Kidney (tissue), 14 donors: Measurements from ENCODE around the gene RBPMS2. TPM values are rescaled to one million over a fixed set of nuclear protein-coding genes. Genes with fewer than 3 reads are reported as not detected.

Experiments
- DNase-seq, 5 donors: peaks; one replicate each; pipeline ENCODE4 v3.0.0-alpha.2; 2013 to 2020
- FAIRE-seq: peaks from 2 replicates; lab custom pipeline; 2012; peaks lifted over from hg19 to GRCh38; lab: Jason Lieb, UNC
- H3K27ac ChIP-seq, 2 donors: one replicate each; pipeline ENCODE4 v1.7.0; 2013; ENCODE audit warnings: low read depth in 2 of 2, low read length in 2 of 2, inconsistent platforms in 1 of 2
- H3K27me3 ChIP-seq: one replicate; pipeline ENCODE4 v1.7.1; 2013; ENCODE audit warnings: low read length, inconsistent platforms; ENCODE audit not compliant: control insufficient read depth, insufficient read depth
- H3K36me3 ChIP-seq, 3 donors: one replicate each; pipeline versions ENCODE4 v1.7.0 to v1.7.1; 2013; ENCODE audit warnings: low read length in 3 of 3, control low read depth in 1 of 3, inconsistent platforms in 1 of 3; ENCODE audit not compliant: insufficient read depth in 3 of 3, control insufficient read depth in 2 of 3
- H3K4me1 ChIP-seq, 3 donors: one replicate each; pipeline versions ENCODE4 v1.7.0 to v1.7.1; 2013; ENCODE audit warnings: low read length in 3 of 3, inconsistent platforms in 1 of 3, low read depth in 1 of 3; ENCODE audit not compliant: control insufficient read depth in 2 of 3, insufficient read depth in 2 of 3
- H3K4me3 ChIP-seq, 3 donors: one replicate each; pipeline versions ENCODE4 v1.7.0 to v1.8.1; 2013; ENCODE audit warnings: low read length in 3 of 3, control low read depth in 1 of 3, inconsistent platforms in 1 of 3
- H3K9ac ChIP-seq, 3 donors: one replicate each; pipeline versions ENCODE4 v1.7.0 to v1.7.1; 2013; ENCODE audit warnings: low read length in 3 of 3, control low read depth in 1 of 3, inconsistent platforms in 1 of 3
- H3K9me3 ChIP-seq, 3 donors: one replicate each; pipeline versions ENCODE4 v1.7.0 to v1.7.1; 2013; ENCODE audit warnings: low read length in 3 of 3, control low read depth in 1 of 3, inconsistent platforms in 1 of 3; ENCODE audit not compliant: control insufficient read depth in 2 of 3, insufficient read depth in 1 of 3
- CTCF ChIP-seq: IDR thresholded peaks from 3 replicates; pipeline ENCODE4 v1.5.1; 2012; ENCODE audit warnings: mild to moderate bottlenecking, moderate library complexity, borderline replicate concordance; ENCODE audit not compliant: insufficient read depth; ENCODE audit errors: extremely low read depth
- intact Hi-C: fragments of 100-400 bp; cut with DNase I; formaldehyde crosslinking; loops from one replicate; pipeline ENCODE4 v1.11.1; 2022
- polyA plus RNA-seq: library from polyadenylated mRNA; stranded (reverse); fragments of 350-450 nt; fragmentation: Illumina TruSeq; extraction: RNeasy Lipid Tissue Mini Kit (QIAGEN cat#74804); gene quantifications from one replicate; pipeline ENCODE4 v1.2.3, GENCODE V29; 2014; ENCODE audit warnings: low read depth, low replicate concordance; ENCODE audit not compliant: insufficient read depth
- total RNA-seq: library from RNA; stranded (reverse); fragmentation: NEBNext Ultra II Directional; extraction: Animal tissue kit (Norgen Biotek cat#: 25700); gene quantifications from one replicate; pipeline ENCODE4 v1.2.1, GENCODE V29; 2021
- donor health status: control.
- donor health status: control.
- donor health status: control.
- donor health status: control.
- donor health status: control.
- donor health status: DM: yes; HTN: yes; CAD: no.
- donor health status: Normal renal cell carcinoma (clear cell type).

Gene RBPMS2
- total and polyA plus RNA-seq, 2 donors from 2014 or later = 8.2 to 24.2 TPM

DNA sequence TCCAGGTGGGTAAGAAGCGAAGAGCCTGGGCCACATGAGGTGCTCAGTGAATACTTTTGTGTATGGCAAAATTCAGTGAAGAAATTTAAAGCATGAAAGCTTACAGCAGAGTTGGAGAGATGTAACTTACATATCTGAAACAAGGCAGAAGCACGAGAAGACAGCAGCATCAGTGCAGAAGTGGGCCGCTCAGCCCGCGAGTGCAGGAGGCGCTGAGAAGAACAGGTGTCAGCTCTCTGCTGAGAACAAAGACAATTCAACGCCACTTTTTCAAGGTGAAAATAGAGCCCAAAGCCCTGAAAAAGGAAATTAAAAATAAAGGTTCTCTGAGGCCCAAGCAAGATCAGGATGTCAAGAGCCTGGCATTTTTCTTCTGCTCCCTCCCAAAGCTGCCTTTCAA is 58.3 kb downstream of the RBPMS2 start:
- no peak for TF ChIP-seq CTCF
- Histone ChIP-seq H3K4me3 (no peak overlapping the region), H3K36me3 (peaks cover 0 to 4% (median 0%) of the 10 kb centered on the region in 3 donors), H3K4me1 (peaks cover 0 to 4% (median 0%) of the 10 kb centered on the region in 3 donors), H3K9me3 (no peaks in the 10 kb centered on the region), H3K27me3 (no peaks in the 10 kb centered on the region), H3K27ac (no peak overlapping the region), H3K9ac (no peak overlapping the region)
- intact Hi-C loops = no loop called here
- DNase-seq (peak in 1 of 5 donors; percentile 10), FAIRE-seq (no peak)

GRCh38 chr15:64716452-64716851 is 58.9 kb downstream of the RBPMS2 start:
- Histone ChIP-seq H3K27me3 (no peaks in the 10 kb centered on the region), H3K27ac (no peak overlapping the region), H3K9me3 (no peaks in the 10 kb centered on the region), H3K9ac (no peak overlapping the region), H3K4me1 (peaks cover 0 to 4% (median 0%) of the 10 kb centered on the region in 3 donors), H3K36me3 (peaks cover 0 to 4% (median 0%) of the 10 kb centered on the region in 3 donors), H3K4me3 (no peak overlapping the region)
- FAIRE-seq = no peak
- DNase-seq = no peak
- intact Hi-C loops = no loop called here
- no peak for TF ChIP-seq CTCF

DNA sequence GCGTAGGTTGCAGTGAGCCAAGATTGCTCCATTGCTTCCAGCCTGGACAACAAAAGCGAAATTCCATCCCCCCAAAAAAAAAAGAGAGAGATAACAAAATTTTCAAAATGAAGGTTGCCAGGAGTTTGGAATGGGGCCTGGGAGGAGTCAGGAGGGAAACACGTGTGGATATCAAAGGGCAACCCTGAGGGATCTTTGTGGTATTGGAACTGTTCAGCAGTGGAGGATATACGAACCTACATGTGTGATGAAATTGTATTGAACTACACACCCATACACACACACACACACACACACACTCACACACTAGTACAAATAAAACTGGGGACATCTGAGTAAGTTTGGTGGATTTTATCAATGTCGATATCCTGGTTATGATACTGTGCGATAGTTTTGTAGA is 61.8 kb downstream of the RBPMS2 start:
- no peak for TF ChIP-seq CTCF
- H3K36me3 ChIP-seq = peaks cover 0 to 4% (median 0%) of the 10 kb centered on the region in 3 donors
- no peaks in the 10 kb centered on the region for H3K27me3 ChIP-seq
- no peak for FAIRE-seq
- DNase-seq = no peak
- no peak overlapping the region for H3K4me3 ChIP-seq
- H3K4me1 ChIP-seq = no peaks in the 10 kb centered on the region
- H3K27ac ChIP-seq = no peak overlapping the region
- no peak overlapping the region for H3K9ac ChIP-seq
- no peaks in the 10 kb centered on the region for H3K9me3 ChIP-seq
- intact Hi-C loops = no loop called here

DNA sequence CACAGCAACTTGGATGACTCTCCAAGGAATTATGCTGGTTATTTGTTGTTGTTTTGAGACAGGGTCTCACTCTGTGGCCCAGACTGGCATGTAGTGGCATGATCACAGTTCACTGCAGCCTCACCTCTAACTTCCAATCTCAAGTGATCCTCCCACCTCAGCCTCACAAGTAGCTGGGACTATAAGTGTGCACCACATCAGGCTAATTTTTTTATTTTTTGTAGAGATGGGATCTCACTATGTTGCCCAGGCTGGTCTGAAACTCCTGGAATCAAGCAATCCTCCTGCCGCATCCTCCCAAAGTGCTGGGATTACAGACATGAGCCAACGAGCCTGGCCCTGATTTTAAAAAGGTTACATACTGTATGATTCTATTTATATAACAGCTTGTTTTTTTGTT is 63.0 kb downstream of the RBPMS2 start:
- H3K9me3 ChIP-seq = no peaks in the 10 kb centered on the region
- no peak overlapping the region for H3K4me3 ChIP-seq
- no peak for TF ChIP-seq CTCF
- DNase-seq (no peak), FAIRE-seq (no peak)
- no peak overlapping the region for H3K9ac ChIP-seq
- H3K4me1 ChIP-seq = no peaks in the 10 kb centered on the region
- H3K36me3 ChIP-seq = peaks cover 0 to 4% (median 0%) of the 10 kb centered on the region in 3 donors
- H3K27ac ChIP-seq = no peak overlapping the region
- intact Hi-C loops = no loop called here
- no peaks in the 10 kb centered on the region for H3K27me3 ChIP-seq
